ENCODE data around the gene GALNTL6. TPM values are rescaled to one million over a fixed set of nuclear protein-coding genes. Genes with fewer than 3 reads are reported as not detected.

GALNTL6 gene
- polyA plus RNA-seq, 6 donors from 2014 or later: 0.09 to 1.5 (median 0.52) TPM

GRCh38 chr4:171920901-171921300 is 107.7 kb downstream of the GALNTL6 start:
- Mint-ChIP-seq H3K4me3 (no peak overlapping the region), H3K36me3 (no peaks in the 10 kb centered on the region), H3K4me1 (no peaks in the 10 kb centered on the region), H3K27ac (no peak overlapping the region), H3K9me3 (peaks cover 0 to 3% (median 0%) of the 10 kb centered on the region in 7 donors), H3K27me3 (no peaks in the 10 kb centered on the region)
- no peak for DNase-seq
- no peak for ATAC-seq (ENCODE audit: low read depth in 2 of 2)

GRCh38 chr4:171924746-171925376 is 111.7 kb downstream of the GALNTL6 start:
- ATAC-seq (ENCODE audit: low read depth in 2 of 2) (no peak), DNase-seq (no peak)
- no peak overlapping the region for H3K27ac Mint-ChIP-seq
- peaks cover 0 to under 1% (median under 1%) of the 10 kb centered on the region in 7 donors for H3K9me3 Mint-ChIP-seq
- no peaks in the 10 kb centered on the region for H3K27me3 Mint-ChIP-seq
- H3K4me3 Mint-ChIP-seq: peak overlapping the region in 1 of 8 donors; percentile 4
- H3K36me3 Mint-ChIP-seq: no peaks in the 10 kb centered on the region
- no peaks in the 10 kb centered on the region for H3K4me1 Mint-ChIP-seq

- no peak for DNase-seq
- no peak for ATAC-seq (ENCODE audit: low read depth in 2 of 2)
- H3K36me3 Mint-ChIP-seq: no peaks in the 10 kb centered on the region
- no peaks in the 10 kb centered on the region for H3K27me3 Mint-ChIP-seq
- no peaks in the 10 kb centered on the region for H3K4me1 Mint-ChIP-seq
- H3K27ac Mint-ChIP-seq: no peak overlapping the region
- H3K4me3 Mint-ChIP-seq: no peak overlapping the region
- peaks cover 0 to 4% (median 3%) of the 10 kb centered on the region in 7 donors for H3K9me3 Mint-ChIP-seq
Observed at GRCh38 chr4:171928336-171928735, 115.1 kb downstream of the GALNTL6 start.

- Mint-ChIP-seq H3K4me1 (no peaks in the 10 kb centered on the region), H3K36me3 (no peaks in the 10 kb centered on the region), H3K4me3 (peak overlapping the region in 1 of 8 donors; percentile 74), H3K27ac (no peak overlapping the region), H3K9me3 (peaks cover 0 to 4% (median 3%) of the 10 kb centered on the region in 7 donors), H3K27me3 (no peaks in the 10 kb centered on the region)
- ATAC-seq (ENCODE audit: low read depth in 2 of 2) (no peak), DNase-seq (no peak)
Observed at GRCh38 chr4:171929477-171929876, 116.3 kb downstream of the GALNTL6 start.

GRCh38 chr4:171929907-171930306 is 116.7 kb downstream of the GALNTL6 start:
- ATAC-seq (ENCODE audit: low read depth in 2 of 2): no peak
- Mint-ChIP-seq H3K9me3 (peaks cover 0 to 5% (median 3%) of the 10 kb centered on the region in 7 donors), H3K27ac (no peak overlapping the region), H3K36me3 (no peaks in the 10 kb centered on the region), H3K4me3 (no peak overlapping the region), H3K4me1 (no peaks in the 10 kb centered on the region), H3K27me3 (no peaks in the 10 kb centered on the region)
- no peak for DNase-seq

- Mint-ChIP-seq H3K4me3 (no peak overlapping the region), H3K4me1 (no peaks in the 10 kb centered on the region), H3K9me3 (peaks cover 0 to 6% (median 4%) of the 10 kb centered on the region in 7 donors), H3K27me3 (no peaks in the 10 kb centered on the region), H3K27ac (no peak overlapping the region), H3K36me3 (no peaks in the 10 kb centered on the region)
- ATAC-seq (ENCODE audit: low read depth in 2 of 2): no peak
- no peak for DNase-seq
Observed at GRCh38 chr4:171932238-171932637, 119.0 kb downstream of the GALNTL6 start.

- ATAC-seq (ENCODE audit: low read depth in 2 of 2): no peak
- Mint-ChIP-seq H3K27me3 (no peaks in the 10 kb centered on the region), H3K9me3 (no peaks in the 10 kb centered on the region), H3K4me3 (no peak overlapping the region), H3K4me1 (no peaks in the 10 kb centered on the region), H3K27ac (peak overlapping the region in 1 of 6 donors; percentile 69), H3K36me3 (no peaks in the 10 kb centered on the region)
- DNase-seq: no peak
Observed at GRCh38 chr4:171940656-171941055, 127.5 kb downstream of the GALNTL6 start.

GRCh38 chr4:171947400-171947799 is 134.2 kb downstream of the GALNTL6 start:
- Mint-ChIP-seq H3K27me3 (peaks cover 0 to 5% (median 0%) of the 10 kb centered on the region in 3 donors), H3K4me1 (no peaks in the 10 kb centered on the region), H3K27ac (no peak overlapping the region), H3K36me3 (no peaks in the 10 kb centered on the region), H3K9me3 (no peaks in the 10 kb centered on the region), H3K4me3 (no peak overlapping the region)
- DNase-seq (no peak), ATAC-seq (ENCODE audit: low read depth in 2 of 2) (no peak)

GRCh38 chr4:171948038-171948437 is 134.8 kb downstream of the GALNTL6 start:
- Mint-ChIP-seq H3K27me3 (peaks cover 0 to 5% (median 0%) of the 10 kb centered on the region in 3 donors), H3K4me3 (no peak overlapping the region)

GRCh38 chr4:171954650-171955049 is 141.4 kb downstream of the GALNTL6 start:
- Mint-ChIP-seq H3K36me3 (no peaks in the 10 kb centered on the region), H3K4me1 (peaks cover 0 to 3% (median 0%) of the 10 kb centered on the region in 3 donors), H3K27ac (peak overlapping the region in 1 of 6 donors; percentile 57), H3K27me3 (peaks cover 0 to 5% (median 0%) of the 10 kb centered on the region in 3 donors), H3K4me3 (no peak overlapping the region), H3K9me3 (peaks cover 0 to 2% (median 0%) of the 10 kb centered on the region in 7 donors)
- DNase-seq: no peak
- peak in 1 of 2 donors; percentile 56 for ATAC-seq (ENCODE audit: low read depth in 2 of 2)

More at GRCh38 chr4:171948038-171948437, 134.8 kb downstream of the GALNTL6 start:
- H3K36me3 Mint-ChIP-seq: no peaks in the 10 kb centered on the region
- ATAC-seq (ENCODE audit: low read depth in 2 of 2) (no peak), DNase-seq (no peak)
- no peak overlapping the region for H3K27ac Mint-ChIP-seq
- no peaks in the 10 kb centered on the region for H3K9me3 Mint-ChIP-seq
- H3K4me1 Mint-ChIP-seq: no peaks in the 10 kb centered on the region

GRCh38 chr4:171956678-171957077 is 143.5 kb downstream of the GALNTL6 start:
- Mint-ChIP-seq H3K27me3 (no peaks in the 10 kb centered on the region), H3K27ac (no peak overlapping the region), H3K9me3 (peaks cover 0 to 2% (median 0%) of the 10 kb centered on the region in 7 donors), H3K4me3 (no peak overlapping the region), H3K4me1 (peaks cover 0 to 3% (median 0%) of the 10 kb centered on the region in 3 donors), H3K36me3 (no peaks in the 10 kb centered on the region)
- DNase-seq (no peak), ATAC-seq (ENCODE audit: low read depth in 2 of 2) (no peak)

GRCh38 chr4:171962110-171962509 is 148.9 kb downstream of the GALNTL6 start:
- Mint-ChIP-seq H3K36me3 (no peaks in the 10 kb centered on the region), H3K4me1 (no peaks in the 10 kb centered on the region), H3K9me3 (no peaks in the 10 kb centered on the region), H3K4me3 (no peak overlapping the region), H3K27ac (no peak overlapping the region), H3K27me3 (no peaks in the 10 kb centered on the region)
- ATAC-seq (ENCODE audit: low read depth in 2 of 2) (no peak), DNase-seq (no peak)

GRCh38 chr4:171966356-171966755 is 153.2 kb downstream of the GALNTL6 start:
- Mint-ChIP-seq H3K4me1 (no peaks in the 10 kb centered on the region), H3K9me3 (peaks cover 0 to 4% (median 0%) of the 10 kb centered on the region in 7 donors), H3K27ac (no peak overlapping the region), H3K4me3 (no peak overlapping the region), H3K27me3 (no peaks in the 10 kb centered on the region), H3K36me3 (no peaks in the 10 kb centered on the region)
- ATAC-seq (ENCODE audit: low read depth in 2 of 2) (no peak), DNase-seq (no peak)

GRCh38 chr4:171978216-171978615 is 165.0 kb downstream of the GALNTL6 start:
- H3K4me1 Mint-ChIP-seq: no peaks in the 10 kb centered on the region
- H3K36me3 Mint-ChIP-seq: no peaks in the 10 kb centered on the region
- DNase-seq (no peak), ATAC-seq (ENCODE audit: low read depth in 2 of 2) (no peak)
- no peak overlapping the region for H3K27ac Mint-ChIP-seq
- H3K27me3 Mint-ChIP-seq: no peaks in the 10 kb centered on the region
- no peaks in the 10 kb centered on the region for H3K9me3 Mint-ChIP-seq
- H3K4me3 Mint-ChIP-seq: no peak overlapping the region

Data from naive B cell (primary cell).